Effector CD8-positive, alpha-beta T cell (primary cell): ENCODE data around the gene TRIP12.
"Not testable (repeated sequence)": the region's sequence is repeated elsewhere in the genome, so short reads cannot be mapped to it uniquely, and the experiment has no call there.

Experiments
- DNase-seq: peaks from one replicate; lab custom pipeline; 2025; lab: John Stamatoyannopoulos, UW

Gene TRIP12

DNA sequence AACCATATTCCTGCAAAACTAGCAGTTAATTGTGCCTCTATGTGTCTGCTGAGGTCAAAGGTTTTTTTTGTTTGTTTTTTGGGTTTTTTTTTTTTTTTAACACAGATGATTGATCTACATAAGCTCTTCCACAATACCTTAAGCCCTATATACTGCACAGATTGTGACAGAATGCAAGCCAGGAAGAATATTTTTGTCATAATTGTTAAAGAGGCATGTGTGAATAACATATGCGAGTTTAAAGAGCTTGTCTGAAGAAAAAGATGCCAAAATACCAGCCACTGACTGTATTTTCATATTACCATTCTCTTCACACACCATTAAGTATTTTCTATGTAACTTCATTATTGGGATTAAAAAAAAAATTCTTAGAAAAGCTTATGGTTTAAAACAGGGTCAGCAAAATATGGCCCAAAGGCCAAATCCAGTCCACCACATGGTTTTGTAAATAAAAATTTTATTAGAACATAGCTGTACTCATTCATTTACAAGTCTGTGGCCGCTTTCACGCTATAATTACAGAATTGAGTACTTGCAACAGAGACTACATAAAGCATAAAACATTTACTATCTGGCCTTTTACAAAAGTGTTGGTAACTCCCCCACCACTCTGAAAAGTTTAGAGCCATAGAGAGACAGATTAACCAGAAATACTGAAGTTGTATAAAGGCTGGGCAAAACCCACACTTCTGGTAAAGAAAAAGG, 89.9 kb downstream of the TRIP12 start:
- no peak for DNase-seq

DNA sequence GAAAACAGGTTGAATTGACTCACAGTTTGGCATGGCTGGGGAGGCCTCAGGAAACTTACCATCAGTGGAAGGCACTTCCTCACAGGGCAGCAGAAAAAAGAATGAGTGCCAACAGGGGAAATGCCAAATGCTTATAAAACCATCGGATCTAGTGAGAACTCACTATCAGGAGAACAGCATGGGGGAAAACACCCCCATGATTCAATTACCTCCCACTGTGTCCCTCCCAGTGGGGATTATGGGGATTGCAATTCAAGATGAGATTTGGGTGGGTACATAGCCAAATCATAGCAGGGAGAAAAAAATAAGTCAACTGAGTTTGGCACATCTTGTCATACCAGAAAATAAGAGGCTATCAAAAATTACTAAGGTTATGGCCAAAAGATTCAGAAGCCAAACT, 96.3 kb downstream of the TRIP12 start:
- DNase-seq, result no peak

DNA sequence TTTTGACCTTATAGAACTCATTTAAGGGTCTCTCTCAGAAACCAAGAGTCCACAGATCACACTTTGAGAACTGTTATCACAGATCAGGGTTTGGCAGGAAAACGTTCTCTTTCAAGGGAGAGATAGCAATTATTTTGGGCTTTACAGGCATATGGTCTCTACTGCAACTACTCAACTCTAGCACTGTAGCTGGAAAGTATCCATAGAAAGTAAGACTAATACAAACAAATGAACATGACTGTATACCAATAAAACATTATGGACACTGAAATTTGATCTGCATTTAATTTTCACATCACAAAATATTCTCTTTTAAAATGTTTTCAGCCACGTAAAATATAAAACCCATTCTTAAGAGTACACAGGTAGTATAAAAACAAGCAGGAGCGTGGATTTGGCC, 100.5 kb downstream of the TRIP12 start:
- no peak for DNase-seq

DNA sequence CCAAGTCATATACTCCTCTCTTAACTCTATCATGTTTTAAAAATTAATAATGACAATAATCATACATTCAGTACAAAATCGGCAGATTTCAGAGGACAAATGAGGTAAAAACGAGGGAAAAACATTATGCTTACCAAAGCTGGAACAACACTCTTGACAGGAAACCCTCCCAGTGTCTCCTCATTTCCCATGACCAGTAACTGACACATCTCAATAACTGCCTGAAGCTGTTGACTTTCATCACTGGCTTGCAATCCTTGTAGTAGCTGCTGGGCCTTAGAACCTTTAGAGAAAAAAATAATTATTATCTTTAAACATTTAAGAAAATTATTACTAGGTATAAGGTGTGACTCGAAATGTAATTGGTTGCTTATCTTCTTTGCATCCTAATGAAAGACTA, 103.6 kb downstream of the TRIP12 start:
- DNase-seq, result no peak

DNA sequence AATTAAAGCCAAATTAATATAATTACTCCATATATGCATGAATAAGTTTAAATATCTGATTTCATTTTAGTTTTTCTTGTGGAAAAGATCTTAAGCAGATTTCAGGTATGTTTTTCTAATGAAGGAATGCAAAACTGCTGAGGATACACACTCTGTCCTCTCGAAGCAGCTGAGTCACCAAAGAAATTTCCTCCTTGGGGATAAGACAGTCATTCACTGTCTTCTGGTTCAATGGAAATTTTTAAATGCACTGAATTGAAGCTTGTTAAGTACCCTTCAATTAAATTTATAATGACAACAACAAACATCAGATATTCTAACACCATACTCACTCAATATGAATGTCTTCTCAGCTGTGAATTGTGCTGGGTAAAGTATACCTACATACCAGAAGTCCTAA, 106.0 kb downstream of the TRIP12 start:
- no peak for DNase-seq

DNA sequence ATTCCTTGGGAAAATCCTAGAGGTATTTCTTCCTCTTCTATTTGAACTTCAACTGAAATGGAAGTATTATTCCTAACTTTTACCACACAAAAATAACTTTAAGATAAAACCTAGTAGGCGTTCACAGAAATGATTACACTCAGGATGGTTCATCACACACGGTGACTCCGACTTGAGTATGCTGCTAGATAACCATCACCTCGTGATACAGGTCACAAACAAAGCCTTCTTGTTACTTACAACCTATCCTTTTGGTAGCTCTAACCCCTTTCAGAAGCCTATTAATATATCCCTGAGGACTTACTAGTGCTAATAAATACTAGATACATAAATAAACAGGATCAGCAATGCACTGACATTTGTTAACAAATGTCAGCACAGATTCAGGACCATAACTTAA, 106.5 kb downstream of the TRIP12 start:
- DNase-seq, result no peak

DNA sequence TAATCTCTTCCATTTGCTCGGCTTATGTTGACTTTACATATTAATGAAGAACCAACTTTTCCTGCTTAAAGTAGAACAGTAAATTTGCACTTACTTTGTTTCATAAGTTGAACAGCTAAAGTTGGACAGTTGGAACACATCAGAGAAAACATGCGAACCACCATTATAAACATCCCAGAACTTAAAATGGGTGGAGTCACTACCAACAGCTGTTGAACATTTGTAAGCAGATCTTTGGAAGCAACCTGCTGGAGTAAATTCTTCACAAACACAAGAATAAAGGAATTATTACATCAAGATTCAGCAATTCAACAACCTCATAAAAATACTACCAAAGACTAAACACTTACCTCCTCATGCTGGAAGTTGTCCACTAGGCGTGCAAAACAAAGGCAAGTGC, 111.0 kb downstream of the TRIP12 start:
- no peak for DNase-seq

DNA sequence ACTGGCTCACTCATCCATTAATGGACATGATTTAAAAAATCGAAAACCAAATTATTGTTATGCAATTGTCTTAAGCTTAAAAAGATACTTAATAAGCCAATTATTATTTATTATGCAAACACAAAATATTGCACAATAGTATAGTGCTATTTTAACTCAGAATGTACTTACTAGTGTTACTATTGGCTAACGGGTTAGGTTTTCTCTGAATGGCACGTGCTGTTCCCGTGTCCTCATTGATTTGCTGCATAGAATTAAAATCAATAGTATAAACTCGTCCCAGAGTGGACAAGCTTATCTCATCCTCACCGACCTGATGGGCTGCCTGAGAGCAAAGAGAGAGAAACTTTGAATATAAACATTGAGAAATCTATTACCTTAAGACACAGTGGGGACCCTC, 116.2 kb downstream of the TRIP12 start:
- DNase-seq, result no peak

DNA sequence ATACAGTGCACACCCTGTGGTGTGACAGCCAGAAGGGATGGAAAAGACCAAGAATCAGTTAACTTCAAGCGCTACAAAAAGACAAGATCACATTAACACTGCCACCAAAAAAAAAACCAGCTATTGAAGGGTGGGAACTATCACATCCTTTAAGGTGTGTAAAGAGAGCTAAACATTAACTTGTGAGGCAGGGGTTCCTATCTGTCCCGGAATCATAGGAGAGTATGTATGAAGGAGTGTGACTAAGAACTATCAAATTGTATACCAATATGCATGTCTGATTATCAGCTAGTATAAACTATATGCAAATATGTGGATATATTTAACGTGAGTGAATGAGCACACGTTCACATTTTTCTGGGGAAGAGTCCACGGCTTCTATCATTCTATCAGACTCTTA, 119.0 kb downstream of the TRIP12 start:
- no peak for DNase-seq

DNA sequence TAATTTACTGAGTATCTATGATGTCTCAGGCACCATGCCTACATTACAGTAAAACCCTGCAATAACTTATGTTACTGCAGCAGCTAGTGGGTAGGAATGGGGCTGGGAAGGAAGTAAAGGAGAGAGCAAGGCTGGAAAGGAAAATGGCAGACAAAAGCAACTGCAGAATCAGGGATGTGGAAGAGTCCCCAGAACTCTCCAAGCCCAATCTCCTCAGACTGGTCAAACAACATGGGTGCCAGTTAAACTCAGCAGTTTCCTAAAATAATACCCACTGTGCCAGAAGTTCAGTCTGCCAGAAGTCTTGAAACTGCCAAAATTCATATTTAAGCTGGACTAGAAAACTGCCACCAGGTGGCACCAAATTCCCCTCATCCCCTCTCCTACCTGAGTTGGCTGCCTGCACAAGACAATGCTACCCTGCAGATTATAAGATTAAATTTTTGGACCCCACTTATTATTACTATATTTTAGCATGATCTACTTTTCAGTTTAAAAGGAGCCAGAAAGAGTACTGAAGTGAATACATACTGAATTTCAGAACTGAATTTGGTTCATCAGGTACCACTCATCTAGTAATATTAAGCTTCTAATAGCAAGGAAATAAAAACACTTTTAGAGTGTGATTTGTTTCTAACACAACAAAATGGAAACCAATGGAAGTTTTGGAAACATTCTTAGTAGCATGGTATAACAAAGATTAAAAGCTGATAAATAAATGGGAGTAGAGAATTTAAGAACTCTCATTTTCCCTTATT, 120.6 kb downstream of the TRIP12 start:
- peak; percentile 32 for DNase-seq

DNA sequence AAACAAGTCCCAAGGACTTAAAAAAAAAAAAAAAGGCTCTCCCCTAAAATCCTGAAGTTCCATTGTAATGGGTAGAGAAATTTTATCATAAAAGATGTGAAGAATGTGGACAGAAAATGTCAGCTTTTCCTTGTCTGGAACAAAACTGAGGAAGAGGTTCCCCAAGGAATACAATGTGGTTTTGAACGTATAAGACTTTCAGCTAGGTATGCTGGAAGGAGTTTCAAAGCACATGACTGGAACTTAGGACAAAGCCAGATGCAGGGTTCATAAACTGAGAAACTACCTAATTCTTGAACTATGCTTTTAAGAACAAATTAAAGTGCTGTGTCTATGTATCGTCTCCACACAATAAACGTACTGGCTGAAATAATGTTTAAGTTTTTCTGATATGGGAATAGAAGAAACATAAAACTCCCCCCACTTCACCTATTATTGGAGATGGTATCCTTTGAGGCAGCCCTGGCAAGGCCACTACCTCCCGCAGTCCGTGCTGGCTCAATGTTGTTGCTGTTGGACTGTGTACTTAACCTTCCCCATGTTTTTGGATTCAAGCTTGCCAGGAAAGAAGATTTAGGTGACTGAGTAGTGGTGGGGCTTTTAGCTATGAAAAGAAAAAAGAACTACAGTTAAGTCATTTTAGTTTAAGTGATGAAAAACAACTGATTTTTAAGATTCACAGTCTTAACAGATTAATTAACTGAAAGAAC, 123.2 kb downstream of the TRIP12 start:
- no peak for DNase-seq

DNA sequence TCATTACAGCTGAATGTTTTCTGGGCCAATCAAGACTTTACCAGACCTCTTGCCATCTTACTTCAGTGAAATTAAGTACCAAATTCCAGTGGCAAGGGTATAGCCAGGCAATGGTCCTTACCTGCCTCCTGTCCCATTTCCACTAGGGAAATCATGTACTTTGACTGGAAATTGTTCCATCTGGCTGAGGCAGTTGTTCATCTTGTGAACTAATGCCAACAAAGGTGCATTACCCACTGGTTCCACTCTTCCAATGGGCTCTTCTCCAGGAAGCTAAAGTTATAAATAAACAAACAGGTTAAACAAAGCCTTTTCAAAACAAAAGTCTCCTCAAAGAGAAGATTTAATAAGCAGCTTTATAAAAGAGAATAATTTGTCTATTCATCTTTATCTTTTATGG, 126.8 kb downstream of the TRIP12 start:
- DNase-seq, result no peak

DNA sequence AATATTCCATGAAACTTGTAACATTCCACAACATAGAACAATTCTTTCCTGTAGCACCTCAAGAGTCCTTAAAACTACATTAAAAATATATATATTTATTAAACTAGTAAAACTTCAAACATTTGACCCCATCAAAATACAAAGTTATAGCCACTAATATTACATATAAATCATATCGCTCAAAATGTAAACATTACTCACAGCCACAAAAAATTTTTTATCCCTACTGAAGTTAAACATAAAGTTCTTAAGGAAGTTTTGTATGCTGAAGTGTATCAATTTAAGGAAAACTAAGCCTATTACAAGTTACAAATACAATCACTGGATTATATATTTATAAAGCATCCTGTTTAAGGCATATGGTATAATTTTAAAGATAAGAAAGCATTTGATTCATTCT, 127.2 kb downstream of the TRIP12 start:
- no peak for DNase-seq

DNA sequence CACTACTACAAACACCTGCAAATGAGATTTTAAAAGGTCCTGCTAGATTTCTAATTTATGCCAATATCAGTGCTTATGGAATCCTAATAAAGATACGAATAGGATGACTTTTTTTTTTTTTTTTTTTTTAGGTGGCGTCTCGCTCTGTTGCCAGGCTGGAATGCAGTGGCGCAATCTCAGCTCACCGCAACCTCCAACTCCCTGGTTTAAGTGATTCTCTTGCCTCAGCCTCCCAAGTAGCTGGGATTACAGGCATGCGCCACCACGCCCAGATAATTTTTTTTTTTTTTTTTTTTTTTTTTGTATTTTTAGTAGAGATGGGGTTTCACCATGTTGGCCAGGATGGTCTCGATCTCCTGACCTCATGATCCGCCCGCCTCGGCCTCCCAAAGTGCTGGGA, 135.5 kb downstream of the TRIP12 start:
- not testable (repeated sequence) for DNase-seq

DNA sequence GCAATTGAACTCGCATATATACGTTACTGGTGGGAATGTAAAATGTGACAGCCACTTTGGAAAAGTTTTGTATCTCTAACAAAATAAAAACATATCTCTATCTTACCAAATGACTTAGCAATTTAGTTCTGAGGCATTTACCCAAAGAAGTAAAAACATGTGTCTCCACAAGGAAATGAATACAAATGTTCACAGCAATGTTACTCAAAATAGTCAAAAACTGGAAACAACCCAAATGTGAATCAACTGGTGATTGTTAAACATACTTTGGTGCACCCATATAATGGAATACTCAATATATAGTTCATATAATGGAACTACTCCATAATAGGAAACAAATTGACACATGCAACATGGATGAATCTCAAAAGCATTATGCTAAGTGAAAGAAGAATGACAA, 137.0 kb downstream of the TRIP12 start:
- DNase-seq, result no peak

DNA sequence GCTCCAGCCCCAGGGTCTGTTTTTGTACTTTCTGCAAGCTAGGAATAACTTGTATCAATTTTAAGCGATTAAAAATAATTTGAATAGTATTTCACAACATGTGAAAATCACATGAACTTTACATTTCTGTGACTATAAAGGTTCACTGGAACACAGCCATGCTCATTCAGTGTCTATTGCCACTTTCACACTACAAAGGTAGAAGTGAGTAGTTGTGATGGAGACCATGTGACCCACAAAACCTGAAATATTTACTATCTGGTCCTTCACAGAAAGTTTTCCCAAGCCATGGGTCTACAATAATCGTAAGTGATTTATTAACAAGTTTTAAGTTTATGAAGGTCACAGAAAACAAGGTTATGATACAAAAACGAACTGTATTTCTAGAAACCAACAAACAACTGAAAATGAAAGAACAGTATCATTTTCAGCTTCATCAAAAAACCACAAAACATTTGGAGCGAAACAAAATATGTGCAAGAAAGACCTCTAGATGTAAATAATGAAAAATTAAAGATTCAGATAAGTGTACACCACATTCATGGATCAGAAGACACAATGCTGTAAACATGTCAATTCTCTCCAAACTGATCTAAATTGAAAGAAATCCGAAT, 138.6 kb downstream of the TRIP12 start:
- no peak for DNase-seq

DNA sequence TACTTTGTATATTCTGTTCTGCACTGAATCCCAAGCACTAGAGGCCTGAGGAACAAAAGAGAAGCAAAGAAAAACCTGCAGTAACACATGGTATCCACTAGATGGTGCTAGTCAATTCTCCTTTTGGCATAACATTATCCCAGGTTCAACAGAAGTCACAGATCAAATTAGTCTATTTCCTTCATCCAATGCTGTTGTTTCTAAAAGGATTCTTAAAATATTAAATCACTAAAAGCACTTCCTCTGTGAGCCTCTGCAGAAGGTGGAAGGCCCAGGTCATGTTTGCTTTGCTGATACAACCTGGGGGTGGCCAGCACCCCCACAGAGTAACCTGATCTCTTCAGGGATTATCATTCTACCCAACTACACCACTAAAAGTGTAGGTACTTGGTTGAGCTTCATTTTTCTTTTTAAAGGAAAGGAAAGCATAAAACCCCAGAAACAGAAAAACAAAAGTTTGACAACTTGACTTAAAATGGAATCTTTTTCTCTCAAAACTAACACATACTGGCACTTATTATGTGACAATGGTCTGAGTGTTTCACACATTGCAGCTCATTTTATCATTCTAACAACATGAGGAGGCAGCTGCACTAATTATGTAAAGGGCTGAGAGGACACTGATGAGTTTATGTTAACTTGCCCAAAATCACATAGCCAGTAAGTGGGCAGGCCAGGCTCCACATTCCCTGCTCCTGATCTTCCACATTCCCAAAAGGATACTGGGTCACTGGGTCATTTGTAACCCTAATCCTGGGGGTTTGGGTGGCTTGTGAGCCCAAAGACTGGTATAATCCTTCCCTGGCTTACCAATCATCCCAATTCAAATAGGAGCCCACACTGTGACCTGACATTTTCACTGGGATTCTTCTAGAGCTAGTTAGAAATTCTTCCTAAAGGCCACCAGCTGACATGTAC, 140.7 kb downstream of the TRIP12 start:
- DNase-seq, result no peak

DNA sequence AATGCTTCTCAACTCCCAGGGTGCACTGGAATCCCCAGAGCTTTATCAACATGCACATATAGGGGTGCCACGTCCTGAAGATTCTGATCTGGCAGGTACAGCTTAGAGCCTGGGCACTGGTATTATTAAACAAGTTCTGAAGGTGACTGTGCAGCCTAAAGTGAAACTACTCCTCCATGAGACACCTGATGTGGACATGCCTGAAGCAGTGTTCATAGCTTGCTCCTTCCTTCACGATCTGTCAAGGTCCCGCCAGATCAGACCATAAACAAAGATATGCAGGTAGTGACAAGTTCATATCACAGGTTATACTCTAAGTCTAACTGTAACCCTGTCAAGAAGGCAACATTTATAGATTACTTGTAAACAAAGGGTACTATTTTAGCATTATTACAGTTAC, 142.2 kb downstream of the TRIP12 start:
- no peak for DNase-seq

DNA sequence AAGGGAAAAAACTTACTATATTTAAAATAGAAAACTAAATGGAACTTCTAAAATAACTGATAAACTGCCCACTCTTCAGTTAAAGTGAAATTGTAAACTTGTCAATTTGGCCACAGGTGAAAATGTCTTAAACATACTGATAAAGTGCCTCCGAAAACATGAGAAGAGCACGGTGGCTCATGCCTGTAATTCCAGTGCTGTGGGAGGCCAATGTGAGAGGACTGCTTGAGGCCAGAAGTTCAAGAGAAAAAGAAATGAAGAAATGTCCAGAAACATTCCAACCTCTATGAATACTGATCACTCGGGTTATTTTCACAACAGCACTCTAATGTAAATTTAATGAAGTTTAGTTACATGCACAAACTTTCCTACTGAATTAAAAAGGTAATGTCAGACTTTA, 144.1 kb downstream of the TRIP12 start:
- no peak for DNase-seq

DNA sequence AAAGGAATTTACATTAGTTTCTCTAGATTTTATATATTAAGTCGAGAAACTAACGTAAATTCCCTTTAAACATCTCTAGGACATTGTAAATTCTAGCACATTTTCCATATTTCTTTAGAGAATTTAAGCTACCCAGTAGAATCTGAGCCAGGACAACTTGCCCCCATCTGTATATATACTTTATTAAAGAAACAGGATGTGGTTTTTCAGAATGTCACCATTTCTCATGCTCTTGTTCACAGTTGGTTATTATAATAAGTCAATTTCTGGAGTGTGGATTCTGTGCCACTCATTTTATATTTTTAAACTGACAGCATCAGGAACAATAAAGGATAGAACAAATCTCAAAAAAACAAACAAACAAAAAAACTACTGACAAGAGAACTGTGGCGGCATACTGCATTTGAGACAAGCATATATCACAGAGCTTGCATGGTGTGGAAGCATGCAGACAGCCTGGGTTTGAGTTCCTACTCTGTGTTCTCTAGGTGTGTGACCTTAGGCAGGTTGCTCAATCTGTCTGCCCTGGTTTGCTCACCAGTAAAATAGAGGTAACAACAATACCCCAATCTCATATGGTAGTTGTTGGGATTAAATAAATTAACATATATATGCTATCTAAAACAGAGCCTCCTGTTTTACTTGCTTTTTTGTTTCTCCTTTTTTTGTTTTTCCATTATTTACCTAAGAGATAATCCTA, 146.0 kb downstream of the TRIP12 start:
- DNase-seq, result no peak

DNA sequence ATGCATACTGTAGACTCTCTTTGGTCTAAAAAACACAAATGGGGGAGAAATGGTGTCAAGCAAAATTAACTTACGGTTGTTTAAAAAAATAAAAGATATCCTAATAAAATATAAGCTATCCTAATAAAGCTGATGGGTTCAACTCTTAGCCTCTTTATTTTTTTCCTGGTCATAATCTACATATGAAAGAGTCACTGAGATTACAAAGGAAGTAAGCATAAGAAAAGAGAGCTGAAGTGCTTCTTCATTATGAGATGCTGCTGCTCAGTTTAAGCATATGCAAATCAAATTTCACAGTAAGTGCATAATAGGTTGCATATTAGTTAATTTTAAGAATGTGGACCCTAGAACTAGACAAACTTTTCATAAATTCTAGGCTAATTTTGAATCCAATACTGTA, 147.6 kb downstream of the TRIP12 start:
- no peak for DNase-seq
